Mucosa of stomach (tissue), 1 donor: ENCODE measurements around the gene ZNF697.
"Not testable (repeated sequence)": the region's sequence is repeated elsewhere in the genome, so short reads cannot be mapped to it uniquely, and the experiment has no call there.

Source experiments
- H3K27me3 ChIP-seq: one replicate; pipeline ENCODE4 v1.7.0; 2013; ENCODE audit warnings: mild to moderate bottlenecking, low read length; ENCODE audit not compliant: control insufficient read depth, insufficient read depth
- H3K36me3 ChIP-seq: one replicate; pipeline ENCODE4 v1.7.0; 2013; ENCODE audit warnings: low read length; ENCODE audit not compliant: control insufficient read depth, insufficient read depth
- H3K4me1 ChIP-seq: one replicate; pipeline ENCODE4 v1.7.0; 2013; ENCODE audit warnings: mild to moderate bottlenecking, low read length; ENCODE audit not compliant: control insufficient read depth, insufficient read depth
- H3K4me3 ChIP-seq: one replicate; pipeline ENCODE4 v1.7.0; 2013; ENCODE audit warnings: low read length
- H3K9ac ChIP-seq: one replicate; pipeline ENCODE4 v1.7.0; 2013; ENCODE audit warnings: mild to moderate bottlenecking, low read length, moderate library complexity
- H3K9me3 ChIP-seq: one replicate; pipeline ENCODE4 v1.7.0; 2013; ENCODE audit warnings: mild to moderate bottlenecking, low read length, moderate library complexity; ENCODE audit not compliant: control insufficient read depth
- donor health status: Pancreatic carcinoma.

The ZNF697 gene

DNA sequence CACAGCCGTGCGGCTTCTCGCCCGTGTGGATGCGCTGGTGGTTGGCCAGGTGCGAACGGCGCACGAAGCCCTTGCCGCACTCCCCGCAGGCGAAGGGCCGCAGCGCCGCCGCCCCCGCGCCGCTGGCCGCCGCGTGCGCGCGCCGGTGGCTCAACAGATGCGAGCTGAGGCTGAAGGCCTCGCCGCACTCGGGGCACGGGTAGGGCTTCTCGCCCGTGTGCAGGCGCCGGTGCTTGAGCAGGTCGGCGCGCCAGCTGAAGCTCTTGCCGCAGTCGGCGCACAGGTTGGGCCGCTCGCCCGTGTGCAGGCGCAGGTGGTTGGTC, 24.9 kb downstream of the ZNF697 start:
- H3K4me3 ChIP-seq: no peak overlapping the region
- H3K27me3 ChIP-seq: no peaks in the 10 kb centered on the region
- H3K36me3 ChIP-seq: no peaks in the 10 kb centered on the region
- no peaks in the 10 kb centered on the region for H3K4me1 ChIP-seq
- H3K9me3 ChIP-seq: no peaks in the 10 kb centered on the region
- no peak overlapping the region for H3K9ac ChIP-seq

DNA sequence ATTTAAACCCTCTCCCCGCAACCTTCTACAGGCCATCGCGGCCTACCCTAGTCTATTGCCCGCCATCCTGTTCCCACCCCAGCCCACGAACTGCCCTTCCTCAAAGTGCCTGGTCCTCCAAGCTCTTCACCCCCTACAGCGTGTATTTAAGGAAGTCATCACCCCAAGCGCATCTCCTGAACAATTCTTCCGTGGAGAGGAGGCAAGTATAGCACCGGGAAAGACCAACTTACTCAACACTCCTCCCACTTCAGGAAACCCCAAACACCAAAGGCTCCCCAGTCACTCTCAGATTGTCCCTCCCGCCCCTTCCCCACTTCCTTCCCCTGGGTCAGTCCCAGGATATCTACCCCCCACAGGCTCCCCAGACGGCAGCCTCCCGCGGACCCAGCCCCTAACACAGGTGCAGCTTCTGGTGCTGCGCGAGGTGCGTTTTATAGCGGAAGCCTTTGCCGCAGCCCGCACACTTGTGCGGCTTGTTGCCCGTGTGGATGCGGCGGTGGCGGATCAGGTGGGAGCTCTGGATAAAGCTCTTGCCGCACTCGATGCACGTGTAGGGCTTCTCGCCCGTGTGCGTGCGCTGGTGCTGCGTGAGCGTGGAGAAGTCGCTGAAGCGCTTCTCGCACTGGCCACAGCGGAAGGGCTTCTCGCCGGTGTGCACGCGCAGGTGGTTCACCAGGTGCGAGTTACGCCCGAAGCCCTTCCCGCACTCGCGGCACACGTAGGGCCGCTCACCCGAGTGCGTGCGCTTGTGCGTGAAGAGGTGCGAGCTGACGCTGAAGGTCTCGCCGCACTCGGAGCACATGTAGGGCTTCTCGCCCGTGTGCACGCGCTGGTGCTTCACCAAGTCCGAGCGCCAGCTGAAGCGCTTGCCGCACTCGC, 25.5 kb downstream of the ZNF697 start:
- no peaks in the 10 kb centered on the region for H3K27me3 ChIP-seq
- H3K9me3 ChIP-seq: no peaks in the 10 kb centered on the region
- no peak overlapping the region for H3K9ac ChIP-seq
- no peaks in the 10 kb centered on the region for H3K4me1 ChIP-seq
- H3K4me3 ChIP-seq: no peak overlapping the region
- H3K36me3 ChIP-seq: no peaks in the 10 kb centered on the region

DNA sequence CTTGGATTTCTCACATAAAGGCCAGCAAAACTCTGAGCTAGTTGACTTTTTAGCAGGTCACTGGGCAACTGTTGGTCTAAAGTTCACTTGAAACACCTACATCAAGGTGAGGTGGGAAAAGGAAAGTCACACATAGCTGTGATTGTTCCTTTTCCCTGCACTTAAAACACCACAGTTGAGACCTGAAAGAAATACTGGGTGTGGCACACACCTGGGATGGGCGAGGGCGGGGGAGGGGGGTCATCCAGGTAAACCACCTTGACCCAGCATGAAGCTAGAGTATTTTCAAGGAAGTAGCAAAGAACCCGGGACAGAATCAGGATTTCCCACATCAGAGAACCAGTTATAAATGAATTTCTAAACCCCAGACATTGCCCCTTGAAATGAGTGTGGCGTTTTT, 26.4 kb downstream of the ZNF697 start:
- no peak overlapping the region for H3K9ac ChIP-seq
- H3K4me1 ChIP-seq: no peaks in the 10 kb centered on the region
- H3K4me3 ChIP-seq: no peak overlapping the region
- no peaks in the 10 kb centered on the region for H3K36me3 ChIP-seq
- no peaks in the 10 kb centered on the region for H3K9me3 ChIP-seq
- H3K27me3 ChIP-seq: no peaks in the 10 kb centered on the region

DNA sequence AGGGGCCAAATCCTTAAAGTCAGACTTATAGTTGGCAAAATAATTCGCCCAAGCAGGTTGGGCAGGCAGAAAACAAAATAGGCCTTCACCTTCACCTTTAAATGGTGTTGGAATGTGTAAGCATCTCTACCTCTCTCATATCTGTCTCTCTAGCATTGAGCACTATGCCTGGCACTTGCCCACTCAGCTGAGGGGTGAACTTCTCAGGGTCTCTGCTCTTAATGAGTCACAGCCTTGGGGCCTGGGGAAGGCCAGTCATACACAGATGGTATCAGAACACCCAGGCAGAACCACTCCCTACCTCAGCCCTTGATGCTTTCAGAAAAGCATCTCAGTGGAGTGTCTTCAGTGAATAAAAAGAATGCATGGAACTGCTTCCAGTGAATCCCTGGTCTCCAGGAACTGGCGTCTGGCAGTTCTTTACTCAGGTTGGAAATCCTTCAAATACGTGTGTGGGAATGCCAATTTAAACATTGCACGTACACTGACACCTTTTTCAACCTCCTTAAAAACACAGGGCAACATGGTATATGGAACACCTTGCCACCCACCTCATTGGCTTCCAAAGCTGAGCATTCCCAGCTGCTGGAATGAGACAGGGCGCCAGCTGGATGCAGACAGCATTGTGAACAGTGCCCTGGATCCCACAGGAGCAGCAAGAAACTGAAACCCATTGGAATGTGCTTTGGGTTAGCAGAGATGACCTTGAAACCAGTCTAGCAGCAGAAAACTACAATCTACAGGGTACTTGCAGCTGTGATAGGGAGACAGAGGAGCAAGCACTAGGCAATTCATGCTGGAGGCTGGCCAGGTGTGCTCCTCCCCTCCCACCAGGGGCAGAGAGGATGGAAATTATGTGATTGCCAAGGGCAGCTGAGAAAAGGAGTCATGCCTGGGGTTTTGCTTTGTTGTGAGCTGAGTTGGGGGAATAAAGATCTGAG, 30.0 kb downstream of the ZNF697 start:
- no peak overlapping the region for H3K9ac ChIP-seq
- no peaks in the 10 kb centered on the region for H3K36me3 ChIP-seq
- no peaks in the 10 kb centered on the region for H3K27me3 ChIP-seq
- H3K4me3 ChIP-seq: no peak overlapping the region
- no peaks in the 10 kb centered on the region for H3K4me1 ChIP-seq
- H3K9me3 ChIP-seq: no peaks in the 10 kb centered on the region

DNA sequence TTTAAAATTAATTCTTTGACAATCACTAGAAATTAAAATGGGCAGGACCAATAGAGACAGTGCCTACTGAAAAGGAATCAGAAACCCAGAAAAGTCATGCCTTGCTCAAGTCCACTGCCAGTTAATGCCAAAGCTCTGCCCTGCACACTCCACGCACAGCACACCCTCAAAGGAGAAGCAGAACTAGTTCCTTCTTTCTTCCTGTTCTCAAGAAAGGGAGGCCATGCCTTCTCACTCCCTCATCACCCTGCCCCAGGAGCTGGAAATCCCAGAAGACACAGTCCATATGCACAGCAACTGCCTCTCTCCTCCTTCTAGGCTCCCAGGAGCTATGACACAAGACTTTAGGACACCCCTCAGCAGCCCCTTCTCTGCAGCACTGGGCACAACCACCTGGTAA, 31.3 kb downstream of the ZNF697 start:
- H3K36me3 ChIP-seq, H3K4me1 ChIP-seq, H3K9ac ChIP-seq, H3K27me3 ChIP-seq, H3K9me3 ChIP-seq, H3K4me3 ChIP-seq: not testable (repeated sequence)

DNA sequence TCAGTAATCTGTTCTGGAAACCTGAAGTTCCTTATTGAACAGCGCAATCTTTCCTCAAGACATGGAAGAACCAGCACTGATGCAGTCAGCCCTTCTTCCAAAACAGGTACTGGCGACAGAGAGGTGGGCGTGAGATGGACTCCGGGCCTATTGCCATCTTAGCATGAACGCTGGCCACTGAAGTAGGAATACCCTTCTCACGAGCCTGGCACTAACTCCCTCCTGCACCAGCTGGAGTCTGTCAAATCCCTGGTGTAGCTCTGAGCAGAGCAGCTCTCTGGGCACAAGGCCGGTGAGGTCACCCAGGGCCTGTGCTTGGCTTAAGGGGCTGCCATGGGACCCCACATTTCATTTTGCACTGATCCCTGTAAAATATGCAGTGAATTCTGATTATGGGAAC, 33.0 kb downstream of the ZNF697 start:
- H3K9me3 ChIP-seq, H3K4me3 ChIP-seq: not testable (repeated sequence)

DNA sequence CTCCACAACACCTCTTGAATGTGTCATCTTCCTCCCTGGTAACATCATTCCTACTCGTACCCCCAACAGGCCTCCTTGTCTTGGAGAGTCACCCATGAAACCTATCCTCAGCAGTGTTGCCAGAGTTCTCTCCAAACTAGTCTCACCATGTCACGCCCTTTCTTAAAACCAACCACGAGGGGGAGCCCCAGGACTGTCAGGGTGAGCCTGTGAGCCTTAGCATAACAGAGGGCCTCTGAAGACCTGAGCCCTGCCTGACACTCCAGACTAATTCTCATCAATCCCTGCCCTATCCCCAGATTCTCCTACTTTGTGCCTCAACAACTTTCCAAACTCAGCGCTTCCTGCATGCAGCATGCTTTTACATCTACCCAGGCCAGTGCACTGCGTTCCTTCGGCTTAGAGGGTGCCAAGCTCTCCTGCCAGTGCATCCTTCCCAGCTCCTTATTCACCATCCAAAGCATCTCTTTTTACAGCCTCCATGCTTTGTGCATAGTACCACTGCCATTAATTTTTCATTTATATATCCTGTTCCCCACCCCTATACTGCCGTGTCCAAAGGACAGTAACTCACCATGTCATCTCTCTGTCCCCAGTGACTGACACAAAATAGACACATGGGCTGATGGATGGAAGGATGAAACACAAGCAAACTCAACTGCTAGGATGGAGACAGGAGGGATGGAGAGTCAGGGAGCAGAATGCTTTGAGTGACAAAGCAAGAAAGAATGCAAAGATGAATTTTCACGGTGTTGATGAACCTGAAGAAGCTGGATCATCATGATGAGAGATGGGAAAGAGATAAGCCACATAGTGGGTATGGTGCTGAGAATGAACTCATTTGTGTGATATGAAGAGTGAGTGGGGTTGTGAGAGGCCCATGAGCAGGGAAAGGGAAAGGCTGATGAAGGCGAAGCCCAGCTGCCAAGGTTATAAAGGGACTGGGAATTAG, 34.0 kb downstream of the ZNF697 start:
- Histone ChIP-seq H3K9ac (no peak overlapping the region), H3K9me3 (no peaks in the 10 kb centered on the region), H3K4me1 (no peaks in the 10 kb centered on the region), H3K27me3 (no peaks in the 10 kb centered on the region), H3K36me3 (no peaks in the 10 kb centered on the region), H3K4me3 (no peak overlapping the region)

More for the DNA sequence above, 33.0 kb downstream of the ZNF697 start:
- not testable (repeated sequence) for H3K9ac ChIP-seq, H3K27me3 ChIP-seq, H3K4me1 ChIP-seq, H3K36me3 ChIP-seq

DNA sequence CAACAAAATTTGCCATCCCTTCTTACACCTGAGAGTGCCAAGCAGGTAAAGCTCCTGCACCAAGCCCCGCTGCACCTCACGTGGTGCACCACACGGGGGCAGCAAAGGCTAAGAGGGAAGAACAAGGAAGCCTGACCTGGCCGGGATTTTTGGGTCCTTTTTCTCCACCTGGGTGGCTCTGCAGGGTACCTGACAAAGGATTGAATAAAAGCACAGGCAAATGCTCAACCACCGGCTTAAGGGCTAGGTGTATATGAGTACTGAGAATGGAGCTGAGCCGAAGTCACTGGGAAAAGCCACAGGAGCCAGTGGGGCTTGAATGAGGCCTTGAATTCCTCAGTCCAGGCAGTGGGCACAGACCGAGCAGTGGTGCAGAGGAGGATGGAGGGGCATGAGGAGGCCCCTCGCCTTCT, 36.4 kb downstream of the ZNF697 start:
- H3K36me3 ChIP-seq: no peaks in the 10 kb centered on the region
- H3K9me3 ChIP-seq: no peaks in the 10 kb centered on the region
- no peak overlapping the region for H3K4me3 ChIP-seq
- H3K9ac ChIP-seq: peak overlapping the region; percentile 15
- H3K4me1 ChIP-seq: no peaks in the 10 kb centered on the region
- H3K27me3 ChIP-seq: no peaks in the 10 kb centered on the region

DNA sequence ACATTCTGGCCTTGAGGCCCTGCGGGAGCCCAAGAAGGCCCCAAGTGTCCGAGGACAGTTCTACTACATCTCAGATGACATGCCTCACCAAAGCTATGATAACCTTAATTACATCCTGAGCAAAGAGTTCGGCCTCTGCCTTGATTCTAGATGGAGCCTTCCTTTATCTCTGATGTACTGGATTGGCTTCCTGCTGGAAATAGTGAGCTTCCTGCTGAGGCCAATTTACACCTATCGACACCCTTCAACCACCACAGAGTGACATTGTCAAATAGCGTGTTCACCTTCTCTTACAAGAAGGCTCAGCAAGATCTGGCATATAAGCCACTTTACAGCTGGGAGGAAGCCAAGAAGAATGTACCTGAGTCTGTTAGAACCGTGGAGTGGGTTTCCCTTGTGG, 39.2 kb downstream of the ZNF697 start:
- H3K4me1 ChIP-seq: not testable (repeated sequence)

DNA sequence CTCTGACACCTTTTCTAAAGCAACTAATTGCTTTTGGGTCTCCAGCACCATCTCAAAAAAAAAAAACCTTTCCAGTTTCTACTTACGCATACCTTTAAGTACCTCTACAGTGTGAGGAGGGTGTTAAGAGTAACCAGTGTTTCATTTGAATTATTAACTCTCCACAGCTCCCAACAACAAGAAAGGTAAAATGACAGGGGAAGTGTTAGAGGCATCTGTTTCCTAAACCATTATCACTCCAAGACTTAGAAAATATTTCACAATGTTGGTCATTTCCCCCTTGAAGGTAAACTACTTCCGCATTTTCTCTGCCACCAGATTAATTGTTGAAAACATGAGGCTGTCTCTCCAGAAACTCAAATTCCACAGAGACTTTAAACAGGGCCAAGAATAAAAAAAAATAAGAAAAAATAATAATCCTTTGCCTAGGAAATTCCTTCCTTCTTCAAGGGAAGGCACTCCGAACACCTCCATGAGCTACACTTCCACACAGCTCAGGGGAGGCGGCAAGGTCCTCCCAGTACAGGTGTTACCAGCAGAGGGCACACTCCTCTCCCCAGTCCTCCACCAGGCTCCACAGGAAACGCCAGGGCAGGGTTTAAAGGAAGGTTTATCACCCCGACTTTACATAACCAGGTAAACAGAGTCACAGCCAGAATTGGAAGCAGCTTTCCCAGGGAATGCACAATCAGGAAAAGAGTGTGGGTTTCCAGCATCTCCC, 40.8 kb downstream of the ZNF697 start:
- H3K9ac ChIP-seq, H3K4me1 ChIP-seq, H3K9me3 ChIP-seq, H3K4me3 ChIP-seq, H3K36me3 ChIP-seq, H3K27me3 ChIP-seq: not testable (repeated sequence)

More for the DNA sequence above, 39.2 kb downstream of the ZNF697 start:
- not testable (repeated sequence) for H3K4me3 ChIP-seq, H3K36me3 ChIP-seq, H3K27me3 ChIP-seq, H3K9ac ChIP-seq, H3K9me3 ChIP-seq

DNA sequence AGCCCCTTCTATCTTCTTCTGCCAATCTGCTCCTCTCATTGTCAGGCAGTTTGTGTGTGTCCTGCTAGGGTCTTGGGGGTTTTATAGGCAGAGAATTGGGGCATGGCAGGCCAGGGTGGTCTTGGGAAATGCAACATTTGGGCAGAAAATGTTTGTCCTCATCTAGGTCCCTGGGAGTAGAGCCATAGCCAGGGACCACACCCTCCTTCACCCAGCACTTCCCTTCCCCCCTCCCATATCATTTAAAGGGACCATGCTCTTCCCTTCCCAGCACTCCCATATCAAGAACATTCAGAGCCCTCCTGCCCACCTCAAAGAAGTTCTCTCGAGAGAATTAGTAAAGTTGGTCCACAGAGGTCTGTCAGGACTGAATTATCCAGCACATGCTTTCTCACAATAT, 41.7 kb downstream of the ZNF697 start:
- H3K9ac ChIP-seq: no peak overlapping the region
- no peaks in the 10 kb centered on the region for H3K36me3 ChIP-seq
- H3K4me1 ChIP-seq: no peaks in the 10 kb centered on the region
- no peaks in the 10 kb centered on the region for H3K9me3 ChIP-seq
- no peak overlapping the region for H3K4me3 ChIP-seq
- no peaks in the 10 kb centered on the region for H3K27me3 ChIP-seq
